Measurements from ENCODE around the gene MBOAT1. TPM values are rescaled to one million over a fixed set of nuclear protein-coding genes. Genes with fewer than 3 reads are reported as not detected.
A peak's percentile ranks its signal among the peaks of the same experiment; 100 is the strongest.

Gene MBOAT1
- total and polyA plus RNA-seq, 2 experiments from 2014 or later: 0.74 to 10.4 TPM

GRCh38 chr6:20243288-20243687, 31.0 kb upstream of the MBOAT1 start:
- H3K36me3 ChIP-seq (replicated peaks; ENCODE audit: insufficient read depth, low read depth): no peaks in the 10 kb centered on the region
- no peak overlapping the region for H2AFZ ChIP-seq
- H3K4me1 ChIP-seq (ENCODE audit: insufficient read depth): peaks cover 22% of the 10 kb centered on the region
- H3K4me3 ChIP-seq: no peak overlapping the region
- H3K4me2 ChIP-seq: no peak overlapping the region
- H3K27ac ChIP-seq: no peak overlapping the region
- H3K27me3 ChIP-seq: no peaks in the 10 kb centered on the region
- WGBS (ENCODE audit: low lambda C conversion rate, missing lambda C conversion rate): 90% methylated on average over 1 of the region's 1 CpG
- H3K79me2 ChIP-seq: no peaks in the 10 kb centered on the region
- no peaks in the 10 kb centered on the region for H4K20me1 ChIP-seq (ENCODE audit: insufficient read depth, poor library complexity, severe bottlenecking)
- H3K9me3 ChIP-seq (ENCODE audit: low read depth): no peaks in the 10 kb centered on the region
- no peaks in the 10 kb centered on the region for H3K9me2 ChIP-seq (replicated peaks; ENCODE audit: insufficient read depth)
- no peak for TF ChIP-seq EZH2 (IDR thresholded peaks at IDR 0.05; ENCODE audit: borderline replicate concordance)
- no peak for TF ChIP-seq EZH2phosphoT487 (IDR thresholded peaks at IDR 0.05; ENCODE audit: low read depth, severe bottlenecking, unreplicated experiment)
- TF ChIP-seq CTCF (IDR thresholded peaks at IDR 0.05; ENCODE audit: poor library complexity): no peak
- DNase-seq (ENCODE audit: low spot score): no peak

GRCh38 chr6:20242397-20242796, 30.1 kb upstream of the MBOAT1 start:
- Histone ChIP-seq H4K20me1 (ENCODE audit: insufficient read depth, poor library complexity, severe bottlenecking) (no peaks in the 10 kb centered on the region), H3K79me2 (no peaks in the 10 kb centered on the region), H2AFZ (no peak overlapping the region), H3K4me2 (no peak overlapping the region), H3K4me1 (ENCODE audit: insufficient read depth) (peaks cover 31% of the 10 kb centered on the region), H3K36me3 (replicated peaks; ENCODE audit: insufficient read depth, low read depth) (no peaks in the 10 kb centered on the region), H3K4me3 (no peak overlapping the region), H3K9me3 (ENCODE audit: low read depth) (no peaks in the 10 kb centered on the region), H3K27ac (no peak overlapping the region), H3K9me2 (replicated peaks; ENCODE audit: insufficient read depth) (no peaks in the 10 kb centered on the region), H3K27me3 (no peaks in the 10 kb centered on the region)
- TF ChIP-seq EZH2phosphoT487 (IDR thresholded peaks at IDR 0.05; ENCODE audit: low read depth, severe bottlenecking, unreplicated experiment): no peak
- no peak for TF ChIP-seq CTCF (IDR thresholded peaks at IDR 0.05; ENCODE audit: poor library complexity)
- no peak for TF ChIP-seq EZH2 (IDR thresholded peaks at IDR 0.05; ENCODE audit: borderline replicate concordance)
- 100% methylated on average over 1 of the region's 1 CpG for WGBS (ENCODE audit: low lambda C conversion rate, missing lambda C conversion rate)
- DNase-seq (ENCODE audit: low spot score): no peak

GRCh38 chr6:20241102-20241501, 28.8 kb upstream of the MBOAT1 start:
- Histone ChIP-seq H3K36me3 (replicated peaks; ENCODE audit: insufficient read depth, low read depth) (no peaks in the 10 kb centered on the region), H3K9me3 (ENCODE audit: low read depth) (no peaks in the 10 kb centered on the region), H3K27ac (no peak overlapping the region), H3K79me2 (no peaks in the 10 kb centered on the region), H3K4me3 (no peak overlapping the region), H3K4me1 (ENCODE audit: insufficient read depth) (peaks cover 24% of the 10 kb centered on the region), H4K20me1 (ENCODE audit: insufficient read depth, poor library complexity, severe bottlenecking) (no peaks in the 10 kb centered on the region), H3K9me2 (replicated peaks; ENCODE audit: insufficient read depth) (no peaks in the 10 kb centered on the region), H2AFZ (no peak overlapping the region), H3K4me2 (no peak overlapping the region), H3K27me3 (no peaks in the 10 kb centered on the region)
- WGBS (ENCODE audit: low lambda C conversion rate, missing lambda C conversion rate): 97% methylated on average over 2 of the region's 2 CpGs
- DNase-seq (ENCODE audit: low spot score): no peak
- TF ChIP-seq EZH2 (IDR thresholded peaks at IDR 0.05; ENCODE audit: borderline replicate concordance): no peak

GRCh38 chr6:20238688-20239587, 26.7 kb upstream of the MBOAT1 start:
- Histone ChIP-seq H2AFZ (no peak overlapping the region), H3K4me1 (ENCODE audit: insufficient read depth) (peaks cover 12% of the 10 kb centered on the region), H3K27me3 (no peaks in the 10 kb centered on the region), H3K4me2 (no peak overlapping the region), H3K9me3 (ENCODE audit: low read depth) (no peaks in the 10 kb centered on the region), H3K4me3 (no peak overlapping the region), H3K27ac (peak overlapping the region; percentile 85), H3K36me3 (replicated peaks; ENCODE audit: insufficient read depth, low read depth) (no peaks in the 10 kb centered on the region), H3K79me2 (no peaks in the 10 kb centered on the region), H4K20me1 (ENCODE audit: insufficient read depth, poor library complexity, severe bottlenecking) (no peaks in the 10 kb centered on the region), H3K9me2 (replicated peaks; ENCODE audit: insufficient read depth) (no peaks in the 10 kb centered on the region)
- DNase-seq (ENCODE audit: low spot score): no peak
- 85% methylated on average over 33 of the region's 47 CpGs for WGBS (ENCODE audit: low lambda C conversion rate, missing lambda C conversion rate)
- TF ChIP-seq CTCF (IDR thresholded peaks at IDR 0.05; ENCODE audit: poor library complexity) (no peak), EZH2phosphoT487 (IDR thresholded peaks at IDR 0.05; ENCODE audit: low read depth, severe bottlenecking, unreplicated experiment) (no peak), EZH2 (IDR thresholded peaks at IDR 0.05; ENCODE audit: borderline replicate concordance) (no peak)

Data from hepatocyte (in vitro differentiated cells).